Testis (tissue), 3 donors: ENCODE measurements around the gene ACOX3. TPM values are rescaled to one million over a fixed set of nuclear protein-coding genes. Genes with fewer than 3 reads are reported as not detected.

Experiments used
- polyA plus RNA-seq: library from polyadenylated mRNA; stranded (reverse); fragments of 350-450 nt; fragmentation: Illumina TruSeq; extraction: RNeasy Lipid Tissue Mini Kit (QIAGEN cat#74804); gene quantifications from one replicate; pipeline ENCODE4 v1.2.3, GENCODE V29; 2014; ENCODE audit warnings: low read depth, low replicate concordance; ENCODE audit not compliant: insufficient read depth
- small RNA-seq, 2 donors: library from RNA; depleted of rRNA; stranded (forward); fragments of <200 nt; gene quantifications; one replicate each; pipeline ENCODE3, GENCODE V24; 2016
- total RNA-seq, 2 donors: library from RNA; depleted of rRNA; stranded (reverse); fragments of >200 nt; gene quantifications; one replicate each; pipeline ENCODE4 v1.2.3, GENCODE V29; 2016

ACOX3 gene
- total and polyA plus RNA-seq, 3 donors from 2014 or later, result 8.6 to 35.9 (median 29.8) TPM

Small RNA genes within 50 kb of the gene (small RNA-seq; reads per million reads assigned to genes)
- gene RNA5SP152, result 0.37 to 0.66 reads per million in 2 donors

Other genes with a start within 250 kb of the ACOX3 start
- 10 to 100 TPM in 1 of 2 donors, 1 to 10 TPM in 1; 4.0 to 12.6 TPM for gene SH3TC1, start 241.4 kb downstream of the ACOX3 start, total RNA-seq
- gene SH3TC1, start 241.4 kb downstream of the ACOX3 start, polyA plus RNA-seq, result 3.2 TPM
- 10 to 100 TPM in 1 of 2 donors, 1 to 10 TPM in 1; 6.1 to 12.2 TPM for gene HTRA3, start 171.0 kb downstream of the ACOX3 start, total RNA-seq
- gene HTRA3, start 171.0 kb downstream of the ACOX3 start, polyA plus RNA-seq, result 17.3 TPM
- gene TRMT44, start 54 bp upstream of the ACOX3 start, total RNA-seq, result 10 to 100 TPM; 41.3 to 52.7 TPM
- gene TRMT44, start 54 bp upstream of the ACOX3 start, polyA plus RNA-seq, result 20.9 TPM
- gene GPR78, start 139.7 kb upstream of the ACOX3 start, total RNA-seq, result under 1 TPM; 0.39 to 0.99 TPM
- gene GPR78, start 139.7 kb upstream of the ACOX3 start, polyA plus RNA-seq, result 0.34 TPM
- 10 to 100 TPM in 1 of 2 donors, 1 to 10 TPM in 1; 2.0 to 10.2 TPM for gene CPZ, start 152.0 kb upstream of the ACOX3 start, total RNA-seq
- 21.9 TPM for gene CPZ, start 152.0 kb upstream of the ACOX3 start, polyA plus RNA-seq